ENCODE results near the gene PGLYRP4. TPM values are rescaled to one million over a fixed set of nuclear protein-coding genes. Genes with fewer than 3 reads are reported as not detected.
A peak's percentile ranks its signal among the peaks of the same experiment; 100 is the strongest.

PGLYRP4 gene
- total RNA-seq, 1 donor from 2014 or later = 0.71 TPM

- no peak overlapping the region for H3K4me3 ChIP-seq (ENCODE audit: low read depth, low read length)
- no peak for TF ChIP-seq CTCF (IDR thresholded peaks at IDR 0.05; ENCODE audit: insufficient read depth, low read length, poor library complexity, severe bottlenecking)
- DNase-seq (ENCODE audit: low read depth) = no peak
- H3K36me3 ChIP-seq (ENCODE audit: control insufficient read depth, insufficient read depth, low read length) = no peaks in the 10 kb centered on the region
- no peaks in the 10 kb centered on the region for H3K27me3 ChIP-seq (ENCODE audit: control insufficient read depth, insufficient read depth, low read length)
These were observed 37.9 kb upstream of the PGLYRP4 start for GRCh38 chr1:153386500-153386901.

- Histone ChIP-seq H3K36me3 (ENCODE audit: control insufficient read depth, insufficient read depth, low read length) (no peaks in the 10 kb centered on the region), H3K27me3 (ENCODE audit: control insufficient read depth, insufficient read depth, low read length) (no peaks in the 10 kb centered on the region), H3K4me3 (ENCODE audit: low read depth, low read length) (no peak overlapping the region)
- no peak for TF ChIP-seq CTCF (IDR thresholded peaks at IDR 0.05; ENCODE audit: insufficient read depth, low read length, poor library complexity, severe bottlenecking)
- DNase-seq (ENCODE audit: low read depth) = no peak
These were observed 36.4 kb upstream of the PGLYRP4 start for GRCh38 chr1:153384958-153385580.

- no peak for DNase-seq (ENCODE audit: low read depth)
- H3K27me3 ChIP-seq (ENCODE audit: control insufficient read depth, insufficient read depth, low read length) = no peaks in the 10 kb centered on the region
- no peaks in the 10 kb centered on the region for H3K36me3 ChIP-seq (ENCODE audit: control insufficient read depth, insufficient read depth, low read length)
- TF ChIP-seq CTCF (IDR thresholded peaks at IDR 0.05; ENCODE audit: insufficient read depth, low read length, poor library complexity, severe bottlenecking) = no peak
- H3K4me3 ChIP-seq (ENCODE audit: low read depth, low read length) = no peak overlapping the region
These were observed 32.1 kb upstream of the PGLYRP4 start for GRCh38 chr1:153380711-153381110.

- no peak for DNase-seq (ENCODE audit: low read depth)
- no peaks in the 10 kb centered on the region for H3K27me3 ChIP-seq (ENCODE audit: control insufficient read depth, insufficient read depth, low read length)
- H3K36me3 ChIP-seq (ENCODE audit: control insufficient read depth, insufficient read depth, low read length) = no peaks in the 10 kb centered on the region
- TF ChIP-seq CTCF (IDR thresholded peaks at IDR 0.05; ENCODE audit: insufficient read depth, low read length, poor library complexity, severe bottlenecking) = no peak
- no peak overlapping the region for H3K4me3 ChIP-seq (ENCODE audit: low read depth, low read length)
These were observed 30.9 kb upstream of the PGLYRP4 start for GRCh38 chr1:153379591-153379990.

GRCh38 chr1:153375511-153375910, 26.9 kb upstream of the PGLYRP4 start, which contains the start of gene S100A12:
Gene S100A12 (minus strand): TSS chr1:153375621. CDS start chr1:153374592, 1,029 bp downstream.
- TF ChIP-seq CTCF (IDR thresholded peaks at IDR 0.05; ENCODE audit: insufficient read depth, low read length, poor library complexity, severe bottlenecking) = no peak
- H3K27me3 ChIP-seq (ENCODE audit: control insufficient read depth, insufficient read depth, low read length) = no peaks in the 10 kb centered on the region
- H3K36me3 ChIP-seq (ENCODE audit: control insufficient read depth, insufficient read depth, low read length) = no peaks in the 10 kb centered on the region
- no peak within 1 kb of the TSS for H3K4me3 ChIP-seq (ENCODE audit: low read depth, low read length)
- DNase-seq (ENCODE audit: low read depth) = peak; percentile 42

GRCh38 chr1:153374071-153374470, 25.4 kb upstream of the PGLYRP4 start:
- TF ChIP-seq CTCF (IDR thresholded peaks at IDR 0.05; ENCODE audit: insufficient read depth, low read length, poor library complexity, severe bottlenecking) = no peak
- Histone ChIP-seq H3K27me3 (ENCODE audit: control insufficient read depth, insufficient read depth, low read length) (no peaks in the 10 kb centered on the region), H3K4me3 (ENCODE audit: low read depth, low read length) (no peak overlapping the region), H3K36me3 (ENCODE audit: control insufficient read depth, insufficient read depth, low read length) (no peaks in the 10 kb centered on the region)
- no peak for DNase-seq (ENCODE audit: low read depth)

All from kidney epithelial cell (primary cell).